IPS DF 6.9 (cell line): Measurements from ENCODE around the gene PREB.
"Not testable (repeated sequence)": the region's sequence is repeated elsewhere in the genome, so short reads cannot be mapped to it uniquely, and the experiment has no call there.

Experiments
- DNase-seq: peaks from one replicate; pipeline ENCODE4 v3.0.0-alpha.2; 2013; ENCODE audit warnings: low read depth, low spot score
- H3K27ac ChIP-seq: one replicate; pipeline ENCODE4 v1.5.1; 2013; ENCODE audit warnings: low read length, control low read depth
- H3K27me3 ChIP-seq: 2 replicates; pipeline ENCODE4 v1.6.1; 2013; ENCODE audit warnings: mild to moderate bottlenecking, low read length; ENCODE audit not compliant: control insufficient read depth, insufficient read depth
- H3K36me3 ChIP-seq: 2 replicates; pipeline ENCODE4 v1.6.1; 2013; ENCODE audit warnings: low read length; ENCODE audit not compliant: control insufficient read depth, insufficient read depth
- H3K4me1 ChIP-seq: 2 replicates; pipeline ENCODE4 v1.6.1; 2013; ENCODE audit warnings: low read length; ENCODE audit not compliant: control insufficient read depth, insufficient read depth
- H3K4me3 ChIP-seq: 2 replicates; pipeline ENCODE4 v1.5.1; 2013; ENCODE audit warnings: mild to moderate bottlenecking, low read length
- H3K9me3 ChIP-seq: 2 replicates; pipeline ENCODE4 v1.6.1; 2013; ENCODE audit warnings: low read length, inconsistent platforms; ENCODE audit not compliant: control insufficient read depth, insufficient read depth
- WGBS: extraction: QIAGEN DNeasy Blood & Tissue Kit; methylation state at CpG from one replicate; pipeline ENCODE4 v1.1.7; 2013; ENCODE audit warnings: mixed read lengths, missing lambda C conversion rate; ENCODE audit not compliant: insufficient read length, insufficient coverage; 5-methylcytosine and 5-hydroxymethylcytosine counted together

The PREB gene, protein sequence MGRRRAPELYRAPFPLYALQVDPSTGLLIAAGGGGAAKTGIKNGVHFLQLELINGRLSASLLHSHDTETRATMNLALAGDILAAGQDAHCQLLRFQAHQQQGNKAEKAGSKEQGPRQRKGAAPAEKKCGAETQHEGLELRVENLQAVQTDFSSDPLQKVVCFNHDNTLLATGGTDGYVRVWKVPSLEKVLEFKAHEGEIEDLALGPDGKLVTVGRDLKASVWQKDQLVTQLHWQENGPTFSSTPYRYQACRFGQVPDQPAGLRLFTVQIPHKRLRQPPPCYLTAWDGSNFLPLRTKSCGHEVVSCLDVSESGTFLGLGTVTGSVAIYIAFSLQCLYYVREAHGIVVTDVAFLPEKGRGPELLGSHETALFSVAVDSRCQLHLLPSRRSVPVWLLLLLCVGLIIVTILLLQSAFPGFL

DNA sequence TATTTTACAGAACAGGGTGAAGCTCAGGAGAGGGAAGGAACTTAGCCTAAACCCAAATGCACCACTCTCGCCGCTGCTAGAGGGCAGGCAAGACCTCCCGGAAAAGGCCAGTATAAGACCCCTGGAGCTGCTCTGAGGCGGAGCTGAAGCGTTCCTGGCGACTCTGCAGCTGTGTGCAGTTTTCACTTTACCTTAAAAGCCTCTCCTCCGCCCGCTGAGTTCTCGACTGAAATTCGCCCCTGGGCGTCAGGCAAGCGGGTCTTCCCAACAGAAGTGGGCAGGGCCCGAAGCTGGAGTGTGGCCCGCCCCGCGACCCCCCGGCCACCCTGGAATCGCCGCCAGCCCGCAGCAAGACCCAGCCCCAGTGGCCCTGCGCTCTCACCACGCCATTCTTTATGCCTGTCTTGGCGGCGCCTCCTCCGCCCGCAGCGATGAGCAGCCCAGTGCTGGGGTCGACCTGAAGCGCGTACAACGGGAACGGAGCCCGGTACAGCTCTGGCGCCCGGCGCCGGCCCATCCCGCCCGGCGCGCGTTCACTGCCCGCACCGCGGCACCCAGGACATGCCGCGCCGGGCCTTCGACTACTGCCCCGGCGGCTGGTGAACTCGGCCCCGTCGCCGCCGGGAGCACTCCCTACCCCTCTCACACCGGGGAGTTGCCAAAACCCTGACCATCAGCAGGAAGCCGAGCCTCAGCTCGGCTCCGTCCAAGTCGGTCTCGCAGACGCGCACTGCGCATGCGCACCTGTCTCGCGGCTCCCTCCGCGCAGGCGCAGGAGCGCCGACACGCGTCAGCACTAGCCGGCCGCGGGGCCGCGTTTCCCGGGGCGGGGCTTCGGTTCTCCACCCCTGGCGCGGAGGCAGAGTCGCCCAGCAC, at the start of gene PREB:
Gene PREB, minus strand, starts transcription at position 732 of the 876 bp plus-strand sequence. Its CDS starts 215 bp downstream, at position 517.
- Histone ChIP-seq H3K27ac (no peak within 1 kb of the TSS), H3K4me3 (peak within 1 kb of the TSS; percentile 80), H3K9me3 (no peaks in the 10 kb centered on the region), H3K36me3 (peaks cover 17% of the 10 kb centered on the region), H3K27me3 (no peaks in the 10 kb centered on the region), H3K4me1 (0 out of 2 replicates have a peak, but pooled peaks cover 2% of the 10 kb centered on the region)
- peak; percentile 92 for DNase-seq
- no CpG with 5 or more reads among the region's 86 CpGs for WGBS

DNA sequence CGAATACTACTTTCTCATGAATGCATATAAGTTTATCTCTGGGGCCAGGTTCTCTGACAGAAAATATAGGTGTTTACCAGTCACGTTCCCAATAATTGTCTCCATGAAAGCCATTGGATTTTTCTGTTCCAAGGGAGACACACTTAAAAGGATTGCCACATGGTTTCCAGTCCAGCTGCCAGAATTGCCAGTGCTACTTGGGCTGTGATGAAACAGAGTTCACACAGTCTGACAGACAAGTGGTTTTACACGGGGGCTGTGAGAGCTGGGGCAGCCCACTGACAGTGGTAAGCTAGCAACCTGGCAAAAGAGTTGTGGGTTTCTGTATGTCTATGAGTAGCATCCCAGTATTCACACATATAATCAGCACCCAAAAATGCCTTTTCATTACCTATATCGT, 49.7 kb upstream of the PREB start:
- Histone ChIP-seq H3K4me3 (no peak overlapping the region), H3K27me3 (no peaks in the 10 kb centered on the region), H3K4me1 (no peaks in the 10 kb centered on the region), H3K36me3 (no peaks in the 10 kb centered on the region), H3K9me3 (no peaks in the 10 kb centered on the region), H3K27ac (no peak overlapping the region)
- WGBS = no CpG with 5 or more reads among the region's 4 CpGs
- no peak for DNase-seq

DNA sequence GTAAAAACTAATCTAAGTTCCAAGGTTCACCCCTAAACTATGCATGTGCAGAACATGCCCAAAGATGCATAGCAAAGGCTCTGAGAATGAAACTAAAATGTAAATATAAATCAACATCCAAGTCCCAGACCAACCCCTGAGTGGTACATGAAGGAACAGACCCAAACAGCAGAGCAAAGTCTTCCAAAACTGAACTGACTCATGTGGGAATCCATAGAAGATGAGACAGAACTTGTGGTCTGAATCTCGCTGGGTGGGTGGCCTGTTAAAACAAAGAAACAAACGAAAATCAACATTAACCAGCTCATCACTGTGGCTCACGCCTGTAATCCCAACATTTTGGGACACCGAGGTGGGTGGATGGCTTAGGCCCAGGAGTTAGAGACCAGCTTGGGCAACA, 47.9 kb upstream of the PREB start:
- no peak overlapping the region for H3K27ac ChIP-seq
- DNase-seq = no peak
- H3K36me3 ChIP-seq = no peaks in the 10 kb centered on the region
- no peak overlapping the region for H3K4me3 ChIP-seq
- no peaks in the 10 kb centered on the region for H3K27me3 ChIP-seq
- no peaks in the 10 kb centered on the region for H3K9me3 ChIP-seq
- no peaks in the 10 kb centered on the region for H3K4me1 ChIP-seq
- WGBS = no CpG with 5 or more reads among the region's 4 CpGs

DNA sequence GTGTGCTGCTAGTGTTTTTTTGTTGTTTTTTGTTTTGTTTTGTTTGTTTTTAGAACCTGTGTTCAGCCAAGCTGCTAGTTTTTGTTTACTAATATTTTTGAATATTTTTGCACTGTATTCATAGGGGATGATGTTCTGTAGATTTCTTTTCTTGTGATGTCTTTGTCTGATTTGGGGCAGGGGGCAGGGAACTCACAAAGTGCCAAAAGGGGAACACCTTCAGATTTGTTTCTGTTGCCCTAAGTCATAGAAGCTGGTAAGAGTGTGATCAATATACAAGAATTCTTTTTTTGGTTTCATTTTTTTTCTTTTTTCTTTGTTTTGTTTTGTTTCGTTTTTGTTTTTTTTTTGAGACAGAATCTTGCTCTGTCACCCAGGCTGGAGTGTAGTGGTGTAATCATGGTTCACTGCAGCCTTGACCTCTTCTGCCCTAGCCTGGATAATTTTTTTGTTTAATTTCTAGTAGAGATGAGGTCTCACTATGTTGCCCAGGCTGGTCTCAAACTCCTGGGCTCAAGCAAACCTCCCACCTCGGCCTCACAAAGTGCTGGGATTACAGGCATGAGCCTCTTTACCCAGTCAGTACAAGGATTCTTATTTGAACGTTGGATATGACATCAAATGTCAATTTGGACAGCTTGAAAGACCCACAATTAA, 45.0 kb upstream of the PREB start:
- H3K27me3 ChIP-seq = no peaks in the 10 kb centered on the region
- no peak for DNase-seq
- WGBS = no CpG with 5 or more reads among the region's 3 CpGs
- no peaks in the 10 kb centered on the region for H3K9me3 ChIP-seq
- no peaks in the 10 kb centered on the region for H3K4me1 ChIP-seq
- H3K27ac ChIP-seq = no peak overlapping the region
- H3K4me3 ChIP-seq = no peak overlapping the region
- no peaks in the 10 kb centered on the region for H3K36me3 ChIP-seq

DNA sequence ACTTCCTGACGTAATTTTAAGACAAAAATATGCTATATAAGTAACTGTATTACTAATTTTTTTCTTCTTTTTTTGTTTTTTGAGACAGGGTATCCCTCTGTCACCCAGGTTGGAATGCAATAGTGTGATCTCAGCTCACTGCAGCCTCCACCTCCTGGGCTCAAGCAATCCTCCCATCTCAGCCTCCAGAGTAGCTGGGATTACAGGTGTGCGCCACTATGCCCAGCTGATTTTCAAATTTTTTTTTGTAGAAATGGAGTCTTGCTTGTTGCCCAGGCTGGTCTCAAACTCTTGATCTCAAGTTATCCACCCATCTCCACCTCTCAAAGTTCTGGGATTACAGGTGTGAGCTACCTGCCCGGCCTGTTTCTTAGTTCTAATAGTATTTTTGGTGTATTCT, 44.0 kb upstream of the PREB start:
- Histone ChIP-seq H3K4me3 (no peak overlapping the region), H3K4me1 (no peaks in the 10 kb centered on the region), H3K27me3 (no peaks in the 10 kb centered on the region), H3K9me3 (no peaks in the 10 kb centered on the region), H3K36me3 (no peaks in the 10 kb centered on the region), H3K27ac (no peak overlapping the region)
- no peak for DNase-seq
- no CpG with 5 or more reads among the region's 3 CpGs for WGBS

DNA sequence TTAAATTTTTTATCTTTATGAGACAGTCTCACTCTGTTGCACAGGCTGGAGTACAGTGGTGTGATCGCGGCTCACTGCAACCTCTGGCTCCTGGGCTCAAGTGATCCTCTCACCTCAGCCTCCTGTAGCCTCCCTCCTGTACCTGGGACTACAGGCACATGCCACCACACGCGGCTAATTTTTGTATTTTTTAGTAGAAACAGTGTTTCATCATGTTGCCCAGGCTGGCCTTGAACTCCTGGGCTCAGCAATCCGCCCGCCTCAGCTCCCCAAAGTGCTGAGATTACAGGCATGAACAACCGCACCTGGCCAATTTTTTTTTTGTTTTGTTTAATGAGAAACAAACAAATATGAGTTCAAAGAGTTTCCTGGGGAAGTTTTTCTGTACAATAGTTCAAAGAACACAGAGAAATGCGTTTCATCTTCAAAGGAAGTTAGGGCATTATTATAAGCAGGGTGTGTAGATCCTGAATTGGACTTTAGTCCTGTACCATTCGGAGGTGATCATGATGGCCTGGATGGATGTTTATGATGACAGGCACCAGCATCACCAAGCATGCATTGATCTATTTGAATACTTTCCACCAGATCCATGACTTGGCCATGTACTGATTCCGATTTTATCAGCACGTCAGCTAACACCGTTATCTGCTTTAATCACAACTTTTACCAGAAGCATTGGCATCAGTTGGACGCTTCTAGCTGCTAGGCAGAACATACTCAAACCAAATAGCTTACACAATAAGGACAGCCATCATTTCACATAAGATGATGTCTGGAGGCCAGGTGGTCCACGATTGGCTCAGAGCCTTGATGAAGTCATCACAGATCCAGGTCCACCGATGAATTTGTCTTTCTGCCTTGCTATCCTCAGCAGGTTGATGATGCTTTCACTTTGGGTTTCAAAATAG, 43.3 kb upstream of the PREB start:
- Histone ChIP-seq H3K4me1 (no peaks in the 10 kb centered on the region), H3K36me3 (no peaks in the 10 kb centered on the region), H3K4me3 (no peak overlapping the region), H3K27me3 (no peaks in the 10 kb centered on the region), H3K9me3 (no peaks in the 10 kb centered on the region), H3K27ac (no peak overlapping the region)
- no peak for DNase-seq
- no CpG with 5 or more reads among the region's 15 CpGs for WGBS

DNA sequence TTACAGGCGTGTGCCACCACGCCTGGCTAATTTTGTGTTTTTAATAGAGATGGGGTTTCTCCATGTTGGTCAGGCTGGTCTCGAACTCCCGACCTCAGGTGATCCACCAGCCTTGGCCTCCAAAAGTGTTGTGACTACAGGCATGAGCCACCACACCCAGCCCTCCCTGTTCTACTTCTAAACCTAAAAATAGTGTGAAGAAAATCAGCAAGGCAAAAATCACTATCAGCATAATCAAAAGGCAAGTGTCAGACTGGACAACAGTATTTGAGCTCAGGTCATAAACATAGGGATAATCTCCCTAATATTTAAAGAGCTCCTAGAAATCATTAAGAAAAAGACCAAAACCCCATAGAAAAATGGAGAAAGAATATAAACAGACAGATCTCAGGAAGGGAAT, 41.3 kb upstream of the PREB start:
- H3K27me3 ChIP-seq, H3K9me3 ChIP-seq, DNase-seq, H3K4me3 ChIP-seq, H3K4me1 ChIP-seq, H3K36me3 ChIP-seq, H3K27ac ChIP-seq: not testable (repeated sequence)
- no CpG with 5 or more reads among the region's 4 CpGs for WGBS

DNA sequence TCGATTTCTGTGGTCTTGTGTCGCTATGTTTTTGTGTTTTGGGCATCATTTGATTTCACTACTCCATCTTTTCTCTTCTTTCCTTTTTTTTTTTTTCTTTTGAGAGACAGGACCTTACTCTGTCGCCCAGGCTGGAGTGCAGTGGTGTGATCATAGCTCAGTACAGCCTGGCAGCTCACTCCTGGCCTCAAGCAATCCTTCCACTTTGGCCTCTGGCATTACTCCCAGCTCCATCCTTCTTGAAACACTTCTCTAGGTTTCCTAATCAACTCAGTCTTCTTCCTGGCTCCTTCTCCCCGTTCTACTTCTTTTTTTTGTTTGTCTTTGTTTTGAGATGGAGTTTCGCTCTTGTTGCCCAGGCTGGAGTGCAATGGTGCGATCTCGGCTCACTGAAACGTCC, 40.9 kb upstream of the PREB start:
- no peak for DNase-seq
- Histone ChIP-seq H3K27ac (no peak overlapping the region), H3K9me3 (no peaks in the 10 kb centered on the region), H3K36me3 (no peaks in the 10 kb centered on the region), H3K27me3 (no peaks in the 10 kb centered on the region), H3K4me1 (no peaks in the 10 kb centered on the region), H3K4me3 (no peak overlapping the region)
- no CpG with 5 or more reads among the region's 8 CpGs for WGBS

DNA sequence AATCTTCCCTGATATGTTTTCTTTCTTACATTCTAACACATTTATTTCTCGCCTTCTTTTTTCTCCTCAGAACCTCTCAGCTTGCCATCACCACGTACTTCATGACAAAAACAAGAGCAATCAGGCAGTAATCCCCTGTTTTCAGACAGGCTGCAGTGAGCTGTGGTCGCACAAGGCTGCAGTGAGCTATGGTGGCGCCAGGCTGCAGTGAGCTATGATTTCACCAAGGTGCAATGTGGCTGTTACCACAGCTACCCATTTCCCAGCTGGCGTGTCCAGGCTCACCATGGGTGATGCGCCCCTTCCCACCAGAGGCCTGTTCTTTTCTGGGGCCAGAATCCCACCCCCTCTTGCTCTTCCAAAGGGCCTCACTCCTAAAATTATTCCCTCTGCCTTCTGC, 40.2 kb upstream of the PREB start:
- no peak for DNase-seq
- 100% methylated on average over 2 of the region's 6 CpGs for WGBS
- H3K4me3 ChIP-seq = no peak overlapping the region
- H3K27me3 ChIP-seq = no peaks in the 10 kb centered on the region
- H3K27ac ChIP-seq = no peak overlapping the region
- H3K36me3 ChIP-seq = no peaks in the 10 kb centered on the region
- H3K4me1 ChIP-seq = no peaks in the 10 kb centered on the region
- no peaks in the 10 kb centered on the region for H3K9me3 ChIP-seq
